Measurements from ENCODE around the gene LGALS16.

Gene LGALS16

DNA sequence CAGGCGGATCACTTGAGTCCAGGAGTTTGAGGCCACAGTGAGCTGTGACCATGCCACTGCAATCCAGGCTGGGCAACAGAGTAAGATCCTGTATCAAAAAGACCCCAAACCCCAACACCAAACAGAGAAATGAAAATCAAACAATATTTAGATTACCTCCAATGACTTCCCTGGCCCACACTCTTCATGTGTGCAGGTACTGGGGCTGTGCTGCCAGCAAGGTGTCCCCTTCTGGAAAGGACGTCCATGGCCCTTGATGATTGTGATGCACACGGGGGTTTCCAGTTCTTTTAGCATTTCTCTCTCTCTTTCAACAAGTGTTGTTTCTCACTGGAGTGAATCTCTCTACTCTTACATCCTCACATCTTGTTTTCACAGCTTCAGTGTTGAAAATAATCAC is 24.9 kb downstream of the LGALS16 start:
- TF ChIP-seq ZBTB7A (IDR thresholded peaks at IDR 0.05; ENCODE audit: low read depth): no peak
- no peak for TF ChIP-seq EP300 (IDR thresholded peaks at IDR 0.05; ENCODE audit: borderline replicate concordance)
- TF ChIP-seq TAF1 (IDR thresholded peaks at IDR 0.05; ENCODE audit: low read depth): no peak
- TF ChIP-seq, protein P1, sequence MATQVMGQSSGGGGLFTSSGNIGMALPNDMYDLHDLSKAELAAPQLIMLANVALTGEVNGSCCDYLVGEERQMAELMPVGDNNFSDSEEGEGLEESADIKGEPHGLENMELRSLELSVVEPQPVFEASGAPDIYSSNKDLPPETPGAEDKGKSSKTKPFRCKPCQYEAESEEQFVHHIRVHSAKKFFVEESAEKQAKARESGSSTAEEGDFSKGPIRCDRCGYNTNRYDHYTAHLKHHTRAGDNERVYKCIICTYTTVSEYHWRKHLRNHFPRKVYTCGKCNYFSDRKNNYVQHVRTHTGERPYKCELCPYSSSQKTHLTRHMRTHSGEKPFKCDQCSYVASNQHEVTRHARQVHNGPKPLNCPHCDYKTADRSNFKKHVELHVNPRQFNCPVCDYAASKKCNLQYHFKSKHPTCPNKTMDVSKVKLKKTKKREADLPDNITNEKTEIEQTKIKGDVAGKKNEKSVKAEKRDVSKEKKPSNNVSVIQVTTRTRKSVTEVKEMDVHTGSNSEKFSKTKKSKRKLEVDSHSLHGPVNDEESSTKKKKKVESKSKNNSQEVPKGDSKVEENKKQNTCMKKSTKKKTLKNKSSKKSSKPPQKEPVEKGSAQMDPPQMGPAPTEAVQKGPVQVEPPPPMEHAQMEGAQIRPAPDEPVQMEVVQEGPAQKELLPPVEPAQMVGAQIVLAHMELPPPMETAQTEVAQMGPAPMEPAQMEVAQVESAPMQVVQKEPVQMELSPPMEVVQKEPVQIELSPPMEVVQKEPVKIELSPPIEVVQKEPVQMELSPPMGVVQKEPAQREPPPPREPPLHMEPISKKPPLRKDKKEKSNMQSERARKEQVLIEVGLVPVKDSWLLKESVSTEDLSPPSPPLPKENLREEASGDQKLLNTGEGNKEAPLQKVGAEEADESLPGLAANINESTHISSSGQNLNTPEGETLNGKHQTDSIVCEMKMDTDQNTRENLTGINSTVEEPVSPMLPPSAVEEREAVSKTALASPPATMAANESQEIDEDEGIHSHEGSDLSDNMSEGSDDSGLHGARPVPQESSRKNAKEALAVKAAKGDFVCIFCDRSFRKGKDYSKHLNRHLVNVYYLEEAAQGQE (IDR thresholded peaks at IDR 0.05; ENCODE audit: low read depth): no peak
- no peak for TF ChIP-seq RAD21 (IDR thresholded peaks at IDR 0.05; ENCODE audit: low read depth)
- TF ChIP-seq, protein P2, sequence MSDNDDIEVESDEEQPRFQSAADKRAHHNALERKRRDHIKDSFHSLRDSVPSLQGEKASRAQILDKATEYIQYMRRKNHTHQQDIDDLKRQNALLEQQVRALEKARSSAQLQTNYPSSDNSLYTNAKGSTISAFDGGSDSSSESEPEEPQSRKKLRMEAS (IDR thresholded peaks at IDR 0.05): no peak
- no peak for TF ChIP-seq TCF12 (IDR thresholded peaks at IDR 0.05; ENCODE audit: low read depth)
- no peak for TF ChIP-seq CREB1 (IDR thresholded peaks at IDR 0.05; ENCODE audit: low read depth)
- no peak for TF ChIP-seq EGR1 (IDR thresholded peaks at IDR 0.05)

DNA sequence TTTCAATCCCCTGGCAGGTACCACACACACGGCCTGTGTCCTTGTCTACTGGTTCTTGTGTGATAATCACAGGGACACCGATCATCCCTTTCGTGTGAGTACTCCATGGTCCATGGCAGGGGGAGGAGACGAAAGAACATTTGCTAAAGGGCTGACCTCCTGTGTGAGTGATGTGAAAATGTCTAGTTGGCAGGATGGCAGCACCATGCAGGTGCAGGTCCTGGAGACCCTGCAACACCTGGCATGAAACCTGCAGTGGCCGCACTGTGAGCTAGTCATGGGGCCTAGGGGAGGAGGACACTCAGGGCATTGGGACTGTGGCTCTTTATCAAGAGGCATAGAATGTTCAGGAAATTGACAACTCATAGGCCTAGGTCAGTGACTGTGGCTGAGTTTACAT is 25.7 kb downstream of the LGALS16 start:
- no peak for TF ChIP-seq TEAD4 (IDR thresholded peaks at IDR 0.05)
- TF ChIP-seq CREB1 (IDR thresholded peaks at IDR 0.05; ENCODE audit: low read depth): no peak
- TF ChIP-seq, protein P2 (IDR thresholded peaks at IDR 0.05): no peak
- no peak for TF ChIP-seq CEBPB (IDR thresholded peaks at IDR 0.05)
- no peak for TF ChIP-seq FOXM1 (IDR thresholded peaks at IDR 0.05; ENCODE audit: borderline replicate concordance, low read depth)
- no peak for TF ChIP-seq YY1 (IDR thresholded peaks at IDR 0.05; ENCODE audit: low read depth)
- TF ChIP-seq, protein P1 (IDR thresholded peaks at IDR 0.05; ENCODE audit: low read depth): no peak
- no peak for TF ChIP-seq TCF12 (IDR thresholded peaks at IDR 0.05; ENCODE audit: low read depth)
- TF ChIP-seq NFIC (IDR thresholded peaks at IDR 0.05): no peak
- TF ChIP-seq EGR1 (IDR thresholded peaks at IDR 0.05): no peak
- TF ChIP-seq ZBTB7A (IDR thresholded peaks at IDR 0.05; ENCODE audit: low read depth): no peak
- no peak for TF ChIP-seq RAD21 (IDR thresholded peaks at IDR 0.05; ENCODE audit: low read depth)
- no peak for TF ChIP-seq EP300 (IDR thresholded peaks at IDR 0.05; ENCODE audit: borderline replicate concordance)
- TF ChIP-seq, protein P3, sequence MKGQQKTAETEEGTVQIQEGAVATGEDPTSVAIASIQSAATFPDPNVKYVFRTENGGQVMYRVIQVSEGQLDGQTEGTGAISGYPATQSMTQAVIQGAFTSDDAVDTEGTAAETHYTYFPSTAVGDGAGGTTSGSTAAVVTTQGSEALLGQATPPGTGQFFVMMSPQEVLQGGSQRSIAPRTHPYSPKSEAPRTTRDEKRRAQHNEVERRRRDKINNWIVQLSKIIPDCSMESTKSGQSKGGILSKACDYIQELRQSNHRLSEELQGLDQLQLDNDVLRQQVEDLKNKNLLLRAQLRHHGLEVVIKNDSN (IDR thresholded peaks at IDR 0.05): no peak
- TF ChIP-seq TAF1 (IDR thresholded peaks at IDR 0.05; ENCODE audit: low read depth): no peak

DNA sequence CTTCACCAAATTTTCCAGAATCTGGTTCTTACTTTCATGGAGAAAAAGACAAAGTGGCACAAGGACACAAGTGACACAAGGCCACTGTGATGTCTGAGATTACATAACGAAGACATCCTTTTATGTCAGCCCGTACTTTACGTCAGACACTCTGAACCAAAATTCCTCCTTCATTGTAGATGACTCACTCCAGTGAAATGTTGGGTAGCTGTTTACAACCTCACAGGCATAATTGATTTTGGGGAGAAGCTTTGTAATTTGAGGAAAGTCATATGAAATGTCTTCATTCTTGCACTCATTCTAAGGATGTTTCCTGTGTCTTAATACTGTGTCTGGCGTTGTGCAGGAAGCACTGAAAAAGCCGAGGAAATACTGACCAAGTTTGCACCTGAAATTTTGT is 28.6 kb downstream of the LGALS16 start:
- TF ChIP-seq NFIC (IDR thresholded peaks at IDR 0.05) (no peak), RAD21 (IDR thresholded peaks at IDR 0.05; ENCODE audit: low read depth) (no peak)

DNA sequence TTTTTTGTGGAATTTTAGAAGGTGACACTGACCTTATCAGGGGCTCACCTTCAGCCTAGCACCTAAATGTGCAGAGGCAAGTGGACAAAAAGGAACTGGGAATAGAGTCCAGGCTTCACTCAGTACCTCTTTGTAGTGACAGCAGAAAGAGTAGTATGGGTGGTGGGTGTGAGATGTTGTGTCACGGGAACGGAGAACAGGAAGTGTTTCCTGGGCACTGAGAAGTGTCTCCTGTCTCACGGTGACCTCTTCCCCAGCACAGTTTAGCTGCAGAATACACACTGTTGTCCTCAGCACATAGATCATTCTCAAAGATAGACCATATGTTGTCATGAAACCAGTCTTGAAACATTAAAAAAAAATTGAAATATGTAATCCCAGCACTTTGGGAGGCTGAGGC is 31.0 kb downstream of the LGALS16 start:
- TF ChIP-seq NFIC (IDR thresholded peaks at IDR 0.05) (no peak), CEBPB (IDR thresholded peaks at IDR 0.05) (no peak), ZBTB7A (IDR thresholded peaks at IDR 0.05; ENCODE audit: low read depth) (no peak), EGR1 (IDR thresholded peaks at IDR 0.05) (no peak), TAF1 (IDR thresholded peaks at IDR 0.05; ENCODE audit: low read depth) (no peak)
- TF ChIP-seq, protein P3 (IDR thresholded peaks at IDR 0.05): no peak
- TF ChIP-seq, protein P2 (IDR thresholded peaks at IDR 0.05): no peak
- TF ChIP-seq, protein P1 (IDR thresholded peaks at IDR 0.05; ENCODE audit: low read depth): no peak

DNA sequence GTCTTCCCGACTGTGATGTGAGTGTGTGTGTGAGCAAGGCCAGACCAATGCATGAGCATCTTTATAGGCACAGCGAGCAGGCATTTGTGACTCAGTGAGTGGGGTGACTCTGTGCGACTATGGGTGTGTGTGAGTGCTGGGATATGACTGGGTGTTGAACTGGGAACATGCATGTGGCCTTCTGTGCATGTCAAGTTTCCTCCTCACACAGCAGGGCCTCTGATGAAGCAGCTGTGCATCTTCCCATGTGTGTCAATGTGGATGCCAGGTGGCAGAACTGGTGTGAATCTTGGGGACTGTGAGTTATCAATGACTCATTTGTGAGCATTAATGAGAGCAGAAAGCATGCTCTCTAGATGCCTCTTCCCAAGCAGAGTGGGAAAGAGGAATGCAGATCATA is 36.5 kb downstream of the LGALS16 start:
- no peak for TF ChIP-seq CREB1 (IDR thresholded peaks at IDR 0.05; ENCODE audit: low read depth)
- no peak for TF ChIP-seq TCF12 (IDR thresholded peaks at IDR 0.05; ENCODE audit: low read depth)
- no peak for TF ChIP-seq NFIC (IDR thresholded peaks at IDR 0.05)
- no peak for TF ChIP-seq CEBPB (IDR thresholded peaks at IDR 0.05)
- no peak for TF ChIP-seq YY1 (IDR thresholded peaks at IDR 0.05; ENCODE audit: low read depth)
- no peak for TF ChIP-seq RAD21 (IDR thresholded peaks at IDR 0.05; ENCODE audit: low read depth)
- TF ChIP-seq, protein P2 (IDR thresholded peaks at IDR 0.05): no peak
- no peak for TF ChIP-seq EGR1 (IDR thresholded peaks at IDR 0.05)
- no peak for TF ChIP-seq ZBTB7A (IDR thresholded peaks at IDR 0.05; ENCODE audit: low read depth)
- no peak for TF ChIP-seq TEAD4 (IDR thresholded peaks at IDR 0.05)
